GM19467 (cell line): ENCODE data around the gene TUBA4B.

ENCODE experiments used
- ATAC-seq: cut with Tn5 transposase; IDR thresholded peaks from one replicate; pipeline ENCODE4 v1.9.1; 2021; ENCODE audit warnings: mild to moderate bottlenecking, moderate library complexity; ENCODE audit not compliant: unreplicated experiment

Gene TUBA4B

GRCh38 chr2:219218732-219219701, 34.0 kb upstream of the TUBA4B start, which contains the start of gene ABCB6:
Gene ABCB6, minus strand, starts transcription at chr2:219218958. Its CDS starts 285 bp downstream, at chr2:219218673.
- ATAC-seq: peak; percentile 72

DNA sequence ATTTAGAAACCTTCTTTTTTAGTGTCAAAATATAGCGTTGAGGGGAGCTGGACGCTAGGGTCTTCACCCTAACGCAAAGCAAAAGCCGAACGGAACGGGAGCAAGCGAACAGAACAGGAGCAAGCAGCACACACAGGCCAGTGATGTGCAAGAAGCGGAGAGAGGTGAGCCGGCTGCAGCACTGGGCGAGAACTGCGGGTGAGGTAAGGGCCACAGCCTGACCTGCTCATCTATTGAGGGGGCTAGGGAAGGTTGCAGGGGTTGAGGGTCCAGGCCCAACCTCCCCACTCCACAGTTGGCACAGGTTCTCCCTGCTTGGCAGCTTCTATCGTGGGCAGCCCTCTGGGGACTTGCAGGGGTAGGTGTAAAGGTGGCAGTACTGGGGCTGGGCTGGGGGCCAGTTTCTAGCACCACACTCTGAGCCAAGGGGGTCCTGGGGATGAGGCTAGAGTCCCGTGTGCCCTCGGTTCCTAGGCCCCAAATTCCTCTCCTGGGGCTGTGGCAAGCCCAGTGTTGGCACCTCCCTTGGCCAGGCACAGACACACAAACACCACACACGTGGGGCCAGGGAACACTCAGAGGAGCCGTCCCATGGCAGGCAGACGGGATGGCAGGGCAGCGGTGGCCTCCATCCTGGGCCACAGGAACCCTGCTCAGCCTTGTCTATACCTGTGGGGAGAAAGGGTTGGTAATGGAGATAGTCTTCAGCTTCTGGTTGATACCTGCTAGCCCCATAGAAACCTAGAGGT, 33.1 kb upstream of the TUBA4B start:
- no peak for ATAC-seq

DNA sequence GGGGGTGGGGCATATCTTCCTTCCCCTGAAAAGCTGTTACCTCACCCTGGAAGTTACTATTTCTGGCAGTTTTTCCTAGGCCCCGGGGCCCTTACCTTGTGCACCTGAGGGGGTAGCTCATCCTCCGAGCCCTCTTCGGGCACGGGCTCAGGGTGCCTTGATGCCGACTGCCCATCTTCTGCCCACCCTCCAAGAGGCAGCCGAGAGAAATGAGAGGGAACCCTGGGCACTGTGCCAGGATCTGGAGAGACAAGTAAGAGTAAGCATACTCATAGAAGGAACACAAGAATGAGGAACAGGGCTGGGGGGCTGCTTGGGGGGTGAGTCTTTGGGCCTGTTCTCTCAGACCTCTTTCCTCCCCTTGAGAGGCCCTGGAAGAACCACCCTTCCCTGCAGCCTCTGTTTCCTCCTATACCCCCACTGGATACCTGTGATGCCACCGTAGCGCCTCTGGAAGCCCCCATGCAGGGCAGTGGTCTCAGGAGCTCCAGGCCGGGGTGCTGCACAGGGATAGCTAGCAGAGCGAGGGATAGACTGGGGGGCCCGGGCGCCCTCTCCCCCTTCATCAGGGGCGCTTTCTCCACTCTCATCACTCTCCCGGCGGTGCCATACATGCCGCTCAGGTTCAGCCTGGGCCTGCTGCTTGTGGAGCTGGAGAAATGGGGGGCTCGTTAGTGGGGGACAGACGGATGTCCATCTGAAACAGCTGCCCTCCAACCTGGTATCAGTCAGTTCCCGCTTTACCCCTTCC, 32.2 kb upstream of the TUBA4B start:
- no peak for ATAC-seq

- ATAC-seq: no peak
These were observed 31.0 kb upstream of the TUBA4B start for GRCh38 chr2:219221957-219222518.

GRCh38 chr2:219223831-219224610, 29.0 kb upstream of the TUBA4B start:
- ATAC-seq: no peak

DNA sequence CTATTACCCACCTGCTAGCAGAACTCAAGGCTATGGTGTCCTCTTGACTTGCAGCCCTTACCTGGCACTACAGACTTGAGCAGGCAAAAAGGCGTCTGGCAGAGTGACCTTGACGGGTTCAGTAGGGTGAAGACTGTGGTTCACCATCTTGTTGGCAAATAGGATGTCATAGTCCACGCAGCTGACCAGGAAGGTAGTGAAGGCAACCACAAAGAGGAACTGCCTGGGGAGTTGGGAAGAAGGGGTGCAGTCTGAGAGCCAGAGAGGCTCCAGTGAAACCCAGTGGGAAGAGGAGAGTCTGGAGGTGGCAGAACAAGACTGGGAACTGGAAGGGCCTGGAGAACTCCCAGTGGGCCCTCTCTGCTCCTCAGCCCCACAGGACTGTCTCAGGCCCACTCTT, 27.7 kb upstream of the TUBA4B start:
- ATAC-seq: no peak

DNA sequence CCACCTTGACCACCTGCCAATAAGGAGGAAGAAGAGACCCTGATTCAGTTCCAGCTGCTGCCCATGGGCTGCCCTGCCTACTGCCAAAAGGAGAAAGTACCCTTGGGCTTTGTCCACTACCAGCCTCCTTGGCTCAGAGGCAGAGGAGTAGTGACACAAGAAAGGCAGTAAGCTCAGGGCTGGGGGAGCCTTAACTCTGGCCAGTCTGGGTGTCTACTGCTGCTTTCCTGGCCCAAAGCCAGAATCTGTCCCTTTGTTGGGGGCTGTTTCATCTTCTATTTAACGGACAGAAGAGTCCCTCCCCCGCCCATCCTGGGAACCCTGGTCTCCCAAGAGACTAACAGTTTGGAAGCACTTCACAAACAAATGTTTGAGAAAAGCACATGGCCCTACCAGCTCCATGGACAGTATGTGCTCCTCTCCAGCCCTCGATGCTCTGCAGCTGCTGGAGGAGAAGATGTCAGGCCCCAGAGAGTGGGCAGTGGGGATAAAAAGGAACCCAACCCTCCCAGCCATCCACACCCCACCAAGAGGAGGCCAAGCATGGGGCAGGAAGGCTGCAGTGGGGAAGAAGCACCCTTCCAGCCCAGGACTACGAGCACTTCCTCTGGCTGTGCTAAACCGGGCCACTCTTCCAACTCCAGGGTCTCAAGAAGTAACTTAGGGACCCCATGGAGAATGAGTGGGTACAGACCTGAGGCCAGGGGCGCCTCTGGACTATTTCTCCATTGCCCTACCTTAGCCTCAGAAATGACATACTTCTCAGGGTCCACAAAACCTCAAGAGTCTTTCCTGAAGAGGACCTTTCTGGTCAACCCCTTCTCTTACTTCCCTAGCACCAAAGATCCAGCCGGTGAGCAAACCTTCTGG, 24.8 kb upstream of the TUBA4B start:
- no peak for ATAC-seq

- ATAC-seq: no peak
These were observed 24.1 kb upstream of the TUBA4B start for GRCh38 chr2:219228911-219229304.

GRCh38 chr2:219229305-219230058, 23.6 kb upstream of the TUBA4B start, which contains the start of the genes ANKZF1 and ATG9A:
Gene ANKZF1, plus strand, starts transcription at chr2:219229806. Its CDS starts 452 bp downstream, at chr2:219230258.
Gene ATG9A, minus strand, starts transcription at chr2:219229636. Its CDS starts 1,612 bp downstream, at chr2:219228024.
- ATAC-seq: peak; percentile 94

DNA sequence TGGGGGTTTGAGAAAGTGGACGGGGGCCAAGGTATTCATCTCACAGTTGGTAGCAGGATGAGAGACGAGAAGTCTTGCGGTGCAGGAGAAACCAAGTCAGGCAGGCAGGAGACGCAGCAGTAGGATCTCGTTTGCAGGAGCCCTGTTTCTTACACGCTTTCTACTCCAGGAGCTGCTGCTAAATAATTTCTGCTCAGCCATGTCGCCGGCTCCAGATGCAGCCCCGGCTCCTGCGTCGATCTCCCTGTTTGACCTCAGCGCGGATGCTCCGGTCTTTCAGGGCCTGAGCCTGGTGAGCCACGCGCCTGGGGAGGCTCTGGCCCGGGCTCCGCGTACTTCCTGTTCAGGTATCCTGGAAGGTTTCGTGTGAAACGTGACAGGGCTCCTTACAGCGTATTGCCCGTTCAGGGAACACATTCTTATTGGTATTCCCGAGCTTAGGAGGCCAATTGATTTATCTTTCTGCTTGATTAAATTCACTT, 22.9 kb upstream of the TUBA4B start:
- no peak for ATAC-seq

GRCh38 chr2:219234331-219234730, 18.7 kb upstream of the TUBA4B start:
- no peak for ATAC-seq

GRCh38 chr2:219243291-219243761, 9.7 kb upstream of the TUBA4B start:
- ATAC-seq: no peak

DNA sequence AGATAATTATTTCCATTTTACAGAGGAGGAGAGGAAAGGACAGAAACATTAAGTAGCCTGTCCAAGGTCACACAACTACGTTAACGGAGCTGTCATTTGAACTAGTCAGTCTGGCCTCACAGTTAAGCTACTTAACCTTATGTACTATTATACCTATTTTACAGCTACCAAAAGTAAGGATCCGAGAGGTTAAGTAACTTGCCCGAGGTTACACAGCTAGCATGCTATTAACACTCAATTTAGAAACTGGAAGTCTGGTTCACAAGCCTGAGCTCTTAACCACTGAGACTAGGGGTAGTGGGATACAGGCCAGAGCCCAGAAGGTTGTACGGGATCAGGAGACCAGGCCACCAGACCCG, 8.3 kb upstream of the TUBA4B start:
- ATAC-seq: no peak

DNA sequence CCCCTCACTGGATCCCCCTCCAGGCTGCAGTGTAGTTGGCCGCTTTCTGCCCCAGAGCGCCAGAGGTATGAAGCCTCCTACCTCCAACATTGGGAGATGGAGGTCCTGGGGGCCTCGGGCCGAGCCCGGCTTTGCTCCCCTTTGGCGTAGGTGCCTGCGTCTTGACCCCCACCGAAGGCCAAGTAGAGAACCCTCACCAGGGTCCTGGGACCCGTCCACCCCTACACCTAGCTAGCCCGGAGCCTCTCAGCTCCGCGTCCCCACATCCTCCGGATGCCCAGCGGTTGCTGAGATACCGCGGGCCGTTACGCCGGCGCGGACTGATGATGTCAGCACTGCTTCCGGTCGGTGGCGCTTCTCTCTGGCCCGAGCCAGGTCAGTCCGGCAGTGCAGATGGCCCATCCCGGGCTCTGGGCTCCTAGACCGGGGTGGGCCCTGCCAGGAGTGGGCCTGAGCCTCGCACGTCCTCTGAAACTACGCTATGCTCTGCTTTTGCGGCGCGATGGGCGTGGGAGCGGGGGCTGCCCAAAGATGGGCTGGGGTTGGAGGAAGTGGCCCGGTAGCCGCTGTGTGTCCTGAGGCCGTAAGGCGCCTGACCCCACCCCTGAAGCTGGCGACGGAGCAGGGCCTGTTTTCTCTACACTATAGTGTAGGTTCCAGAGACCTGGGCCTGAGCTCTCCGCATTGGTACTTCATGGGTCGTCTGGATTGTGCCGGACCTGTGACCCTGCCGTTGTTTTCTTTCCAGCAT, 7.7 kb upstream of the TUBA4B start, which contains the start of the genes GLB1L and STK16:
Gene GLB1L (minus strand): TSS at position 297 of the 751 bp plus-strand sequence. CDS start 1,871 bp downstream, outside the sequence.
Gene STK16 (plus strand): TSS at position 332 of the 751 bp plus-strand sequence. CDS start 521 bp downstream, outside the sequence.
- ATAC-seq: peak; percentile 56

GRCh38 chr2:219245899-219246230, 7.2 kb upstream of the TUBA4B start:
- no peak for ATAC-seq

DNA sequence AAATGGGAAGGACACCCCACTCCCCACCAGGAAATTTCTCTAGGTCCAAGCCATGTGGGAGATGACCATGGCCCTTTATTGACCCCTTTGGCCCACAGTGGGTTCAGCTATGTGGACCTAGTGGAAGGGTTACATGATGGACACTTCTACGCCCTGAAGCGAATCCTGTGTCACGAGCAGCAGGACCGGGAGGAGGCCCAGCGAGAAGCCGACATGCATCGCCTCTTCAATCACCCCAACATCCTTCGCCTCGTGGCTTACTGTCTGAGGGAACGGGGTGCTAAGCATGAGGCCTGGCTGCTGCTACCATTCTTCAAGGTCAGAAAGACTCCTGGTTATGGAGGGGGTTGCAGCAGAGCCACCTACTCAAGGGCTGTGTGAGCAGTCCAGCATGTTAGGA, 6.5 kb upstream of the TUBA4B start:
- no peak for ATAC-seq
